Hematopoietic multipotent progenitor cell treated with erythropoietin and hydrocortisone succinate and interleukin-3 and kit ligand, for 4 days (in vitro differentiated cells): ENCODE data around the gene SEMA4F.

Experiments
- DNase-seq: peaks from one replicate; pipeline ENCODE4 v3.0.0-alpha.2; 2015

SEMA4F gene

DNA sequence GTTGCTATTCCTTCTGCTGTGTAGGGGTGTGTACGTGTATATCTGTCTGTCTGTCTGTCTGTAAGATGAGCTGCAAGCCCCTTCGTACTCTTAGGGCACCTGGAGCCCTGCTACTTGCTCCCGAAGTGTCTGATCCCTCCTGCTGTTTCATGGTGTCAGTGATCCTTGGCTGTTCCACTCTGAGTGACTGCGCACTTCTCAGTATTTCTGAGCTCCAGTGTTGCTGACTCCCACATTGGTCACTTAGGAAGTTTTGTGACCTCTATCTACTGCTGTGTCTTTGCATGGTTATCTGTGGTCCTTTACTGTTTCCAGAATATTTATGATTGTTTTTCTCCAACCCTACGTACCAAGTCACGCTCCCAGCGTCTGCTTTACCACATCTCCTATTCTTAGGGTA is 16.2 kb downstream of the SEMA4F start:
- no peak for DNase-seq

DNA sequence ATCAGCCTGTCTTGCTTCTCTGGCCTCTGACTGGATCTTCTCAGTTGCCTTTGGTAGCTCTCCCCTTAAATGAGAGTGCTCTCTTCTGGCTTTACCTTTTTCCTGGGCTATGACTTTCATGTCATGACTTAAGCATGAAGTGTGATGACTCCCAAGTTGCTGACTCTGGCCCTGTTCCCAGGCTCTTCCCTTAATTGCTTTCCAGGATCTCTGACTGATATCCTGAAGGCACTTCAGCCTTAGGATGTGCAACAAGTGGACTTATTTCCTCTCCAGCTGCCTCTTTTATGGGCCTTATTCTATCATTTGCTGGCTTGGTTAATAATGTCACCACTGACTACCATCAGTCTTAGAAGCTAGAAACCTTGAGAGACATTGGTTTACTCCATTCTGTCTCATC is 17.4 kb downstream of the SEMA4F start:
- no peak for DNase-seq

DNA sequence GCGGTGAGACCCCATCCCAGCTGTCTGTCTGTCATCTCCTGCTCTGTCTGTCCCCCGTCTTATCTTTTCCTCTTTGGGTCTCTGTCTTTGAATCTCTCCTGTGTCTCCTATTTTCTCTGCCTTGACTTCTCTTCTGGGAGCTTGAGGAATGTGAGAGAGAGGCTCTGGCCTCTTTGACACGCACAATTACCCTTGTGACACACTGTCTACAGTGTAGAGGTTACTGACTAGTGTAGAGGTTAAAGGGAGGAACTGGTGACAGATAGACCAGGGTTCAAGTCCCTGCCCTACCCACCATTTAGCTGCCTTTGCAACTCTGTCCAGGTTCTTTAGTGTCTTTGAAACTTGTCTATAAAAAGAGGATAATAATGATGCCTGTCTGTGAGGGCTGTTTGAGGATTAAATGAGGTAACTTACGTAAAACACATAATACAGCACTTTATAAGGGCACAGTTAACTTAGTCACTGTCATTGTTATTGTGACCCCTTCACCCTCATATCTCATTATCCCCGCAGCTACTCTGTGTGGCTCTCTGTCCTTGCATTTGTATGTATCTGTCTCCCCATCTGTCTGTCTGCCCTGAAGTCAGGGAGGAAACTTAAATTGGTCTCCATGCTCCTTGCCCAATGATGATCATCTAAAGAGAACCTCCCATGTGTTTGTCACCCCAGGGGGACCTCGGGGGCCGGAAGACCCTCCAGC is 19.9 kb downstream of the SEMA4F start:
- no peak for DNase-seq

DNA sequence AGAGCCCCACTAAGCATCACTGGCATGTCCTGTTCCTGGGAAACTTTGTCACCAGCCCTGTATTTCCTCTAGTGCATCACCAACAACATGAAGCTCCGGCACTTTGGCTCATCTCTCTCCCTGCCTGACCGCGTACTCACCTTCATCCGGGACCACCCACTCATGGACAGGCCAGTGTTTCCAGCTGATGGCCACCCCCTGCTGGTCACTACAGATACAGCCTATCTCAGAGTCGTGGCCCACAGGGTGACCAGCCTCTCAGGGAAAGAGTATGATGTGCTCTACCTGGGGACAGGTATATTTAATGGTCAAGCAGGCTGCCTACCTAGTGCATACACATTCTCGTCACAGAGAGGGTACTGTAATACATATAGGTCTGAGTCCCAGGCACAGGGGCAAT is 21.0 kb downstream of the SEMA4F start:
- DNase-seq: no peak

DNA sequence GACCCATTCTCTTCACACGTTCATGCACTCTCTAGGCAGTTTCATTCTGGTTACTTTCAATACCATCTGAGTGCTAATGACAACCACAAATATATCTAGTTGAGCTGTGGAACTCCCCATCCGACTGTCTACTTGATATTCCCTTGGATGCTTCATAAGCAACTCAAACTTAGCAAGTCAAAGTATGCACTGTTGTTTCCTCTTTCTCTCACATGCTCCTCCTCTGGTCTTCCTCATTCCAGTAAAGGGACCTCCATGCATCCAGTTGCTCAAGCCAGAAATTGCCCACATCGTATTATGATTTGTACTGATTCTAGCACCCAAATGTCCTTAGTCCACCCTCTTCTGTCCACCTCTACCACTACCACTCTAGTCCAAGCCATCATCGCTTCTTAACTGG is 22.3 kb downstream of the SEMA4F start:
- no peak for DNase-seq

DNA sequence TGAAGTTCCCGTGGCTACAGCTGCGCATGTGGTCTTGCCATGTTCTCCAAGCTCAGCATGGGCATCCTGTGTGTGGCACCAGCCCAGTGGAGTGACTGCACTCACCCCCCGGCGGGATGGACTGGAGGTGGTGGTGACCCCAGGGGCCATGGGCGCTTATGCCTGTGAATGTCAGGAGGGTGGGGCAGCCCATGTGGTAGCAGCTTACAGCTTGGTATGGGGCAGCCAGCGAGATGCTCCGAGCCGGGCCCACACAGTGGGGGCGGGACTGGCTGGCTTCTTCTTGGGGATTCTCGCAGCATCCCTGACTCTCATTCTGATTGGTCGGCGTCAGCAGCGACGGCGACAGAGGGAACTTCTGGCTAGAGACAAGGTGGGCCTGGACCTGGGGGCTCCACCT is 25.6 kb downstream of the SEMA4F start:
- DNase-seq: no peak

DNA sequence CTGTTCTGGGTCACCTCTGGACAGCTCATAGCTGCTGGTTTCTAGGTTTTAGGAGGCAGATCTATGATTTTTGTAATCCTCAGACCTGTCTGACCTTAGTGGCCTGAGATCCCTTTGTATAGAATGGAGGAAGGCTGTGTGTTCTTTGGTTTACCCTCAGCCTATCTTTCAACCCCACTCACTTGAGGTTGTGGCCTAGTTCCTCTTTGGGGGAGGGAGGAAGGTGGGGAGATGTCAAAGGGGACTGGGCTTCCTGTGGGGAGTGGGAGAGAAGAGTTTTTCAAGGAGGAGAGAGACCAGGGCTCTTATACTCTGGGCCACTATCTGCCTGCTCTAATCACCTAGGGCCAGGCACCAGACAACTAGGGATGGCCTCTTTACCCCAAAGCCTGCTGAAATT is 28.5 kb downstream of the SEMA4F start:
- peak; percentile 73 for DNase-seq

DNA sequence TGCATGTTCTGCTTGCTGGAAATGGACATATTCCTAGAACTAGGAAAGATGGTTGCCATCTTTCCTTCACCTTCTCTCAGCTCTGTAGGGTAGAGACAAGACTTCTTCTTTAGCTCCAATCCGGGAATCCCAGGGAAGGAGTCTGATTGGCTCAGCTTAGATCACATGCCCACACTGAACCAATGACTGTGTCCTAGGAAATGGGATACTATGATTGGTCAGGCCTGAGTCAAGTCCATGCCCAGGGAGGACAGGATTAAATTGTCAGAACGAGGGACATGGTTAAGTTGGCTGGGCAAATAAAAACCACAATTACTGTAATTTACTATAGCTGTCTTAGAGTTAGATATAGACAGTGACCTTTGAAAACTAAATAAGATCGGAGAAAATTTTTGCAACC is 31.4 kb downstream of the SEMA4F start:
- no peak for DNase-seq

DNA sequence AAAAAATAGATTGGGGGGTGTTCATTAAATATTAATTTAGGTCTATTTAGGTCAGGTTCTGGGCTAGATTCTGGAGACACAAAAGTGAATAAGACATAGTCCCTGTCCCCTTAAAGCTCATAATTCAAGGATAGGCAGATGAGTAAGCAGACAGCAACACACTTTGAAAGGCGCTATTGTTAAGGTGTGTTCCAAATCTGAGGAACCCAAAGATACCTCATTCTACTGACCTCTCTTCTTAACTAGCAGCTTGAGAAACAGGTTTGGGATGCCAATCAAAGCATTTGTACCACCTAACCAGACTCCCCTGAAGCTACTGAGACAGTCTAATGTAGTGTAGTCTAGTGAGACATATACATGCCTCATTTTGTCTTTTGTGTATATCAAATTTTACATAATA is 34.8 kb downstream of the SEMA4F start:
- DNase-seq: no peak

DNA sequence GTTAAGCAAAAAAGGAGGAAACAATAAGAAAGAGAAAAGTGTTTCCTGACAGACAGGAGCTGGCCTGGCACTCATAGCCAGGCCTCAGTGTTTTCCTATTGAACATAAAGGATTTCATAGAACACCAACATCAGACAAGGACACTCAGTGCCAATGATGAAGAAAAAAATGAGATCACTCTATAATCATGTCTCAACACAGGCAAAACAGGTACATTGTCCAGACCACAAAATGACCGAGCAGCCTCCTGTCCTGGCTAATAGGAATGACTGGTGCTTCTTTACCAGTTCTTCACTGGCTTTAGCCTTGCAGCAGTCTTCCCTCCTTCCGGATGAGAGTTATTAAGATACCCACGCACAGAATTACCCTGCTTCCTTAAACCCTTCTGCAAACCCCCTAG is 35.6 kb downstream of the SEMA4F start:
- no peak for DNase-seq

DNA sequence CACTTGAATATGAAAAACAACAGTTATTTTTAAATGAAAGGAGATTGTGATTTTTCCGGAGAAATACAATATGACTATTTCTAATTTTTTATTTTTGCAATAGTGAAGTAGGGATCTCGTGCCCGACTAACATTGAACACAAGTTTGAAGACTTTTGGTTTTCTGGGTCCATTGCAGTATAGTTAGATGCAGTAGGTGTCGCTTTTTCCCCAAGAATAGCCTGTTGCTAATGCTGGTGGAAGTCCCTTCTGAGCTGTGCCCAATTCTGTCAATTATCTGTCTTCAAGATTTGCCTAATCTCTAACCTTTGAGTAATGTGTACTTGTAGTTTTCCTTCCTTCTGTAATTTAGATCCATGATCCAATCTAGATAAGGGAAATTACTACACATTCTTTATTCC is 36.5 kb downstream of the SEMA4F start:
- peak; percentile 88 for DNase-seq

DNA sequence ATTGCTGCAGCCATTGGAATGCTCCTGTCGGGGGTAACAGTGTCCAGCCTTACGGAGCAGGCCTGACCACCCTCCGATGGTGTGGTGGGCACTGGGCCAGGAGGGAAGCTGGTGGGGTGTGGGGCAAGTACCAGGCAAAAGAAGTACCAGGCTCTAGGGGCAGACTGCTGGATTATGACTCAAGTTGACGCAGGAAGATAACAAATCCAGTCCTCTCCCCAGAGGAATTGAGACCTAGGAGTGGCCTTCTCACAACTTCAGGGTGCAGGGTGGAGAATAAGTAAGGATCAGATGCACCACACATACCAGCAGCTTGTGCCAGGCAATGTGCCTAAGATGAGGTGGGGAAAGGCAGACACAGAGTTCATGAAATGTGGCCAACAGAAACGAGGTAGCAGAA is 37.9 kb downstream of the SEMA4F start:
- no peak for DNase-seq

DNA sequence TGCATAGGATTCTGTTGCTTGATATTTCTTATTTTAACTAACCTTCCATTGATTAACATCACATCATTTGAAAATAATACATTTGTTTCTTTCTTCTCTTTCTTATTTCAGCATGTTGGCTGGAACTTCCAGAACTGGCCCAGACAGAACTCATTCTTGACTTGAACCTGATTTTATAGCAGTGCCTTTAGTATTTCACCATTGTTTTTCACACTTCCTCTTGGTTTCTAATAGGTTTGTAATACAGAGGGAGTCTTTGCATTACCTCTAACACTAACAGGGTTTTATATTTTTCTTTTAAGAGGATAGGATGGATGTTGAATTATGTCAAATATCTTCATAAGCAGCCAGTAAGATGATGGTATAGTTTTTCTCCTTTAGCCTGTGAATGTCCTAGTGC is 39.2 kb downstream of the SEMA4F start:
- DNase-seq: no peak

DNA sequence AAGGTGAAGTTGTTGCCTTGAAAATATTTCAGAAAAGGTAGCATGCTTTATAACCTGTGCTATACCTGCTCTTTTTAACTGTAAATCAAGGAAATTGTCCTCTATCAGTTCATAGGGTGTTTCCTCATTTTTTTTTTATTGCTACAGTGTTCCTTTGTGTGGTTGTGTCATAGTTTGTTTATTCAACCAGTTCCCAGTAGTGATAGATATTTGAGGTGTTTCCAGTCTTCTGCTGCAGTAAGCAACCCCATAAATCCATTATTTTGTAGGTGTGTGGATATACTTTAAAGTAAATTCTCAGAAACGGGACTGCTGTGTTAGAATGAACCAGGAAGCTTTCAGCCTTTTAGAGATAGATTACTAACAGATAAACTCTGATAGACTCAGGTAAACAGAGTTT is 39.6 kb downstream of the SEMA4F start:
- no peak for DNase-seq

DNA sequence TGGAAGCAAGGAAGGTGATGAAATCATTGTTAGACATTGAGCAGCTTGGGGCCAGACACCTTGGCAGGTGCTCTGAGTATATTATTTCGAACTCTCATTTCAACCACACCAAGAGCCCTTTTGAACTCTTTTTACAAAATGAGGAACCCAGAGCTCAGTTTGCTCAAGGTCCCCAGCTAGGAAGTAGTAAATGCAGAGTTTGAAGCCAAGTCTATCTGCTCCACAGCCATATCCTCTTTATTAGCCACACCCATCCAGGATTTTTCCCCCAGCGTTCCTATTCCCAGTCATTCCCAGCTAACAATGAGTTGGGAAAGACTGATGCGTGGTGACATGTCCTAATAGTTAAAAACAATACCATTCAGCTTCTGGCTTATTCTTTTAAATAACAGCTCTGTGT is 40.2 kb downstream of the SEMA4F start:
- peak; percentile 35 for DNase-seq

DNA sequence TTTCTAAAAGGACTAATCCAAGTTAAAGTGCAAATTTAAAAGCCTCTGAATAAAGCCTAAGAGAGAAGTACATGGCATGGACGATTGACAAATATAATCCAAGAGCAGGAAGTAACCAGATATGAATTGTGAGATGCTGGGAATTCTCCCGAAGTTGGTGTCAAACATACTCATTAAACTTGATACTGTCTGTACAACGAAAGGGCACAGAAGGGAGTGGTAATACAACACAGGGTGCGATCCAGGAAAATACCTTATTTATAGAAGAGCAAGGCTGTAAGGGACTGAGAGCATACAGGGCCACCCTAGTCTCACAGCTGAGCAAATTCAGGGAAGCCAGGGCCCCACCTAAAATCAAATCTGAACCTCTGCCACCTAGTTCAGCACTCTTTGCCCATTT is 41.6 kb downstream of the SEMA4F start:
- no peak for DNase-seq

DNA sequence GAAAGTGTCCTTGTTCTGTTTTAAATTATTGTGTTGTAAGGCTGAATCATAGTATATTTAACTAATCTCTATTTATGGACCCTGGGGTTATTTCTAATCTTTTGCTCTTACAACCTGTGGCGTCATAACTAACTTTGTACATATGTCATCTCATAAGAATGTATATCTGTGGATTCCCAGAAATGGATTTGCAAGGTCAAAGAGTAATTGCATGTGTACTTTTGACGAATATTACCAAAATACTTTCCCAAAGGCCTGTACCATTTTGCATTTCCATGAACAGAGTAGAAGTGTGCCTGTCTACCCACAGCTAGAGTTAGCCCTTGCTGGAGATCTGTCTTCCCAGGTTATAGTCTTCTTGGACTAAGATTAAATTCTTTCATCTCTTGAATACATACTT is 42.8 kb downstream of the SEMA4F start:
- no peak for DNase-seq

DNA sequence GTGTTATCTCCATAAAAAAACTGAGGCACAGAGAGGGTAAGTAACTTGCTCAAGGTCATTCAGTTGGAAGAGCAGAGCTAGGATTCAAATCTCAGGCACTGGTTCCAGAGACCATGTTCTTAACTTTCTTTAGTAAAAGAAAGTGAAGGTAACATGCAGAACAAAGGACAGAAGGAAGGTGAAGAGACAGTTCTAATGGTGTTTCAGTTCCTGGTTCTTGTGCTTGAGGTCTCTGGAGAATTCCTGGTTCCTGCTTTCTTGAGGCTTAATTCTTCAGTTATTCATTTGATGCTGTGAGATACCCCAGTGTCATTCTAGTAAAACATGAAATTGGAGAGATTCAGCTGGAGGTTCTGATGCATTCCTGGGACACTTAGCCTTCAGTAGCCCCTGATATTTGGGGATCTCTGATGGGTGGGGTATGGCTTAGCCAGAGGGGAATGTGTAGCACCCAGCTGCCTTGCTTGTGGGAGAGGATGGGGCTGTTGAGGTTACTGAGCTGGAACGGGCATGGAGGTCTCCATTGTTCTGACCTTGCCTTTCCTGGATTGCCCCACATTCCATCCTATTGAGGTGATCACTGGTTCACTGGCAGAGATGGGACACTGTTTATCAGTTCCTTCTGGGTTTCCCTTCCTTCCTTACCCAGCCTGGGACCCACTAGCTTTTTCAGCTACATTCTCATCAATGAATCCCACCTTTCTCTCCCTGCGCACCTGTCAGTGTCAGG is 46.8 kb downstream of the SEMA4F start:
- no peak for DNase-seq

DNA sequence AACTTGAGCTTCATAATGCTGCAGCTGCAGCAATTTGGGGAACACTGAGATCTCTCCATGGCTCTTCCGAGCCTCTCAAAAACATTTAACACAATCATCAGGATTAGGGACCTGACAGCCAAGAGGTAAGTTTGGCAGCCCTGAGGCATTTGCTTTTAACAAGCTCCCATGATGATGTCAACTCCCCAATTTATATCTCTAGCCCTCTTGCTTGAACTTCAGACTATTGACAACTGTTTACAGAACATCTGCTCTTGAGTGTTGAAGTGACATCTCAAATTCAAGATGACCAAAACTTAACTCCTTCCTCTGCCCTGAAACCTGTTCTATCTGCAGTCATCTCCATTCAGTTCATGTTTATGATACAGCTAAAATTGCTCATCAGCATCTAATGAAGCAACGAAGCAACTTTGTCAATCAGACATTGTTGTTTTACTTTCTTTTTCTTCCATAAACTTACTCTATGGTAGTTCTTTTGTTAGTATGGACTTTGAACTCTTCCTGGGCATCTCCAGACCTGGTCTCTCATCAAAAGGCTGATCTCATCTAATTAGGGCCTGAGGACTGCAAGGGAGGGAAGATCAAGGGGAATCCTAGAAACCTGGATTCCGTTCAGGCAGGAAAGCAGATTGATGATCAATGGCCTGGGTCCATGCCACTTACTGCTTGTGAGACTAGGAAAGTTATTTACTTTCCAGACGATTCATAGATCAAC is 48.1 kb downstream of the SEMA4F start:
- DNase-seq: no peak

DNA sequence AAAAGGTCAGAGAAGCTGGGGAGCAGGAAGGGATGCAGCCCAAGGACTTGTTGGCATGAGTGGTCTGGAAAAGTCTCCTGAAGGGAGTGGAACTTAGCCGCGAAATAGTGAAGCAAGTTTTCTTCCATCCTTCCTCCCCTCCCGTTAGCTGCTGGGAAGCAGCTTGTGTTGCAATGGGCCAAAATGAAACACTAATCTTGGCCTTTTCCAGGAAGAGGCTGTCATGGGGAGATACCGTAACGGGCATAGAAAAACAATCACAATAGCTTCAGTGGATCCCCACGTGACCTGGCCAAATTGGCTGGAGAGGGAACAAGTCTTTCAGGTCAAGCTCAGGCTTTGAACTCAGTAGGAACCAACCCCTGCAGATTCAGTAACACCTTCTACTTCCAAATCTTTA is 49.3 kb downstream of the SEMA4F start:
- DNase-seq: no peak

DNA sequence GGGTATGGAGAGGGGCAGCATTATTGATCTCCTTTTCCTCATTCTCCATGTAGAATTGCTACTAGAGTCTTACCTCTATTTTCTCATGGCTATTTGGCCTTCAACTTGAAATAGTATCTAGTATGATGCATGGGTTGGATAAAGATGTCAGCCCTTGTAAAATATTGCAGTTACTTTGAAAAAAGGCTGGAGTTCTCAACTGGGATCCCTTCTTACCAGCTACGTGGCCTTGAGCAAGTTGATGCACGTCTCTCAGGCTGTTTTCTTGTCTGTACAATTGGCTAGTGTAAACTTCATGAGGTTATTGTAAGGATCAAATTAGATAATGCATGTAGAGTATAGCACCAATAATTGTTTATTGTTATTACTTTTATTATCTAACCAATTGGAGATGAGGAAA is 50.2 kb downstream of the SEMA4F start:
- DNase-seq: no peak

DNA sequence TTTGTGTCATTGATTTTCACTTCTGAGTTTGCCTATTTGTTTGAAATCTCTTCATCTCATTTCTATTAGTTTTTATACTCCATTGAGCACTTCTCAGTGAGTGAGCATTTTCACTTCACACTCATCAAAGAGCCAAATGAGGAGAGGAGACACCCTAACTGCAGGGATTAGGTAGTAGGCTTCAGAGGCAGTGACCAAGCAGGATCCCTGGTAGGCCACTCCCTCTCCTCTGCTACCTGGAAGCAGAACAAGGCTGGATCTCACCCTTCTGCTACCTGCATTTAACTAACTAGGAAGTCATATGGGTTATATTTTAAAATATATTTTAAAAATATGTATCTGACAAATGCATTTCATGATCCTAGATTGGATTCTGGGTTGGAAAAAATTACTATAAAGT is 52.7 kb downstream of the SEMA4F start:
- no peak for DNase-seq

DNA sequence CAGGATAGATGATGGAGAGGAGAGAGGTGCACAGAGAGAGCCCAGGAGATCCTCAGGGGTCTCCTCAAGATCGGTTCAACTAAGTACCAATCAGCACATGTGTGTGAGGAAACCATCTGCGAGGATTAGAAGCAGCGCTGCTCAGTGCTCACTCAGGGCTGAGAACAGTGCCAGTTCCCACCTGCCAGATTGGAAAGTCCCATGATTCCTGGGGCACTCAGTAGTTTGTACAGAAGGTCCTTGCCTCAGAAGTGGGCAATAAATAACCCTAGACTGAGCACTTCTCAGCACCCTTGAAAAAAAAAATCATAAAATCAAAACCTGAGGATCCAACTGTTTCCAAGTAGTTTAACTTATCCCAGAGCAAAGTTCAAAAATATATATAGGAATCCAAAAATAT is 53.8 kb downstream of the SEMA4F start:
- DNase-seq: no peak

DNA sequence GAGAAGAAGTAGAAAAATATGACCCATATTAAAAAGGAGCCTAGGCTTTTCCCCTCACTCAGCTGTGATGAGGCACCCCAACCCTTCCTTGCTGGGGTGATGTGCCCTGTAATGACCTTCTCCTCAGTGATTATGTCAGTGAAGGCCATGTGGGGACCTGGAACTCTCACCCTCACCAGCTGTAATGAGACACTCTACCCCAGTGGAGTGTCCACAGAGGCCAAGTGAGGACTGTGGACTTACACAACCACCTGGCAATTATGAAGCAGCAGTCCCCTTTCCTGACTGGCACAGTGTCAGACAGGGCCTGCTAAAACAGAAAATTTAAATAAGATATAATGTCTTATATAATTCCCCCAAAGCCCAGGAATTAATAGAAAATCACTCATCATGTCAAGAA is 54.2 kb downstream of the SEMA4F start:
- no peak for DNase-seq
